Eye (tissue), 1 donor: ENCODE data around the gene RPL9.
"Not testable (repeated sequence)": the region's sequence is repeated elsewhere in the genome, so short reads cannot be mapped to it uniquely, and the experiment has no call there.

ENCODE experiments used
- DNase-seq: peaks from one replicate; pipeline ENCODE4 v3.0.0-alpha.2; 2015

Gene RPL9

DNA sequence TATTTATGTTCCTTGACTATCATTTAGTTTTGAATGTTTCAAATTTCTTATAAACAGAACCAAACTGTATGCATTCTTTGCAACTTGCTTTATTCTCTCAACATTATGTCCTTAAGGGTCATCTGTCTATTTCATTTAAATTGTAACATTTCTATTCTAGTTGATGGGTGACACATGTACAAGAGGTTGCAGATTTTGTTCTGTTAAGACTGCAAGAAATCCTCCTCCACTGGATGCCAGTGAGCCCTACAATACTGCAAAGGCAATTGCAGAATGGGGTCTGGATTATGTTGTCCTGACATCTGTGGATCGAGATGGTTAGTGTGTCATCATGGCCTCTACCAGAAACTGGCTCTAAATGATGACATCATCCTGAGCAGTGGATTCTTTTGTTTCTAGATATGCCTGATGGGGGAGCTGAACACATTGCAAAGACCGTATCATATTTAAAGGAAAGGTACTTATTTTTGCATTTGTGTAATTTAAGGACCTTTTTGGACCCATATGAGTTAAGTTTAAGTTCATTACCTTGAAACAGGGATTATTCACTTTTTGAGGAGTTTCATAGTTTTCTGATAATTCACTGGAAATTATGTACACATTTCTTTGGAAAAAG, 6.3 kb upstream of the RPL9 start:
- no peak for DNase-seq

DNA sequence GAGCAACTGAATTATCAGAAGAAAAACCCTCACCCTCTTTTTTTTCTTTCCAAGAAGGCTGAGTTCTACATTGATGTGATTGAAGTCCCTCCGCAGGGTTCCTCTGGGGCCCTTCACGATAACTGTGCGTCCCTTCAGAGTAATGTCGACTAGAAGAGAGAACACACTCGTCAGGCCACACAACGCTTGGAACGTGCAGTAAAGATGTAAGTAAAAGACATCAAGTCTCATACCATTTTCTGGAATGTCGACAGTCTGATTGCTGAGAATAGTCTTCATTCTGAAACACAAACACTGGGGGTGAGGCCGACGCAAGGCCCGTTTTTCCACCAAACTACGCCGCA, 589 bp downstream of the RPL9 start:
- not testable (repeated sequence) for DNase-seq

DNA sequence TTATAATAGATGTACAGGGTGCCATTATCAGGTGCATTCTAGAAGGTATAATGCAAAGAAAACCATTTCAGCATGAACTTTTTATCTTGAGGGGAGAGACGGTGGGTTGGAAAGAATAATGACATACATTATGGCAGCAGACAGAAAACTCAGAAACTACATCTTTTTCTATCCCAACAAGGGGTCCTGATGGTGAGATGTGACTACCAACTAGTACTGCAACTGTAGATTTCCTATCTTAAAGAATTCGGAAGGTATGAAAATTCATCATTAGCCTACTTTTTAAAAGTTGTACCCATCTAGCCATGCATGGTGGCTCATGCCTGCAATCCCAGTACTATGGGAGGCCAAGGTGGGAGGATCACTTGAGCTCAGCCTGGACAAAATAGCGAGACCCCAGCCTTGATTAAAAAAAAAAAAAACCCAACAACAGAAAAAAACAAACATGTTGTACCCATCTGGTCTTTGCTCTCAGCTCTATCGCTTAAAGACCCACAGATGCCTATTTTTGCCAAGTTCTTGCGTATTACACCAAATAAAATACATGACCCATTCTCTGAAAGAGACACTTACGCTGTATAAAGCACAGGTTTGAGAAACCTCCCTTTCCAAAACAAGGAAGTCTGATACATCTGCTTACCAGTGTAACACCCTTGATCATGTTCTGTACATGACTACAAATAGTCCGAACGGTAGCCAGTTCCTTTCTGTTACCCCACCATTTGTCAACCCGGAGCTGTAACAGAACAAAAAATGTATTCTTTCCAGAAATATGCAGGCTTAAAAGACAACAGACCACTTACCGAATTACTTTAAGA, 1.6 kb downstream of the RPL9 start:
- DNase-seq, result no peak

DNA sequence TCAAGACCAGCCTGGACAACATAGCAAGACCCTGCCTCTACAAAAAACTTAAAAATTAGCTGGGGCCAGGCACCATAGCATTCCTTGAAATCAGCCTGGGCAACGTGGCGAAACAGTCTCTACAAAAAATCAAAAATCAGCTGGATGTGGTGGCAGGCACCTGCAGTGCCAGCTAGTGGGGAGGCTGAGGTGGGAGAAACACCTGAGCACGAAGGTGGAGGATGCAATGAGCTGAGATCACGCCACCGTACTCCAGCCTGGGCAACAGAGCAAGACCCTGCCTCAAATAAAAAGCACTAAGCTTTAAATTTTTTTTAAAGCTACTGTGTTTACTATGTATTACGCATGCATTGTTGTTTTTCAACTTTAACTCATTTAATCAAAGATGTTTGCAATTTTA, 3.2 kb downstream of the RPL9 start:
- DNase-seq, result no peak

DNA sequence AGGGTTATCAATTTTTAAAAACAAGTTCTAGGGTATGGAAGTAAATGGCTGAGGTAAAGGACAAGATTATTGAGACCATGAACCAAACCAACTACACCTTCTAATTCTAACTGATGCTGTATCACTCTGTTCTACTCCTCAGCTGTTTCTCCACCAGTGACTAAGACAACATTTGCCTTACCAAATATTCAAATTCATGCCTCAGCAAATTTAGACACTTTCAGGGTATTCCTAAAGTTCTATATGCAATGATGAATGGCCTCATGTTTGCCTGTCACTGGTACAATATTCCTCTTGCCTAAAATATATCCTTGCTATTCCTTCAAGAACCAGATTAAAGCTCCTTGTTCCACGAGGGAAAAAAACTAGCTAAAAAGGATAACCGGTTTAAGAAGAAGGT, 5.0 kb downstream of the RPL9 start:
- no peak for DNase-seq

DNA sequence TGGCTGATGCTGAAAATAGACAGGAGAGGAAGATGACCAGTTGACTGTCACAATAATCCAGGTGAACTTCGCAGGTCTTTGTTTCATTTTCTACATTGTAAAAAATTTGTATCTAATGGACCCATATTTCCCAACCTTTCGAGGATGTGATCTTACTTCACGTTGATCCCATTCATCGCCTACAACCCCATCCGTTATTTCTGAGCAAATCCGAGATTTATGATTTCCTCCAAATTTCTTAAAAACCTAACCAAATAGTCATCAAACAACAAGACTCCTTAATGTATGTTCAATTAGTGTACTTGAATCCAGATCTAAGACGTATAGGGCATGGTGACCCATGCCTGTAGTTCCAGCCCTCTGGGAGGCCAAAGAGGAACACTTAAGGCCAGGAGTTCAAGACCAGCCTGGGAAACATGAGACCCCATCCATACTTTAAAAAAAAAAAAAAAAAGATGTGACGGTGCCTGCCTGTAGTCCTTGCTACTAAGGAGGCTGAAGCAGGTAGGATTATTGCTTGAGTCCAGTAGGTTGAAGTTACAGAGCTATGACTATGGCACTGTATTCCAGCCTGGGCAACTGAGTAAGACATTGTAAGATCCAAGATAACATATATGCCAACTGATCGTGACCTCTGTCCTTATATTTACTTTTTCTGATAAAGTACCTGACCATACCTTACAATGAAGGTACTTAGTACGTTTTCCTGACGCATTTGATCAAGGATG, 5.7 kb downstream of the RPL9 start:
- no peak for DNase-seq

DNA sequence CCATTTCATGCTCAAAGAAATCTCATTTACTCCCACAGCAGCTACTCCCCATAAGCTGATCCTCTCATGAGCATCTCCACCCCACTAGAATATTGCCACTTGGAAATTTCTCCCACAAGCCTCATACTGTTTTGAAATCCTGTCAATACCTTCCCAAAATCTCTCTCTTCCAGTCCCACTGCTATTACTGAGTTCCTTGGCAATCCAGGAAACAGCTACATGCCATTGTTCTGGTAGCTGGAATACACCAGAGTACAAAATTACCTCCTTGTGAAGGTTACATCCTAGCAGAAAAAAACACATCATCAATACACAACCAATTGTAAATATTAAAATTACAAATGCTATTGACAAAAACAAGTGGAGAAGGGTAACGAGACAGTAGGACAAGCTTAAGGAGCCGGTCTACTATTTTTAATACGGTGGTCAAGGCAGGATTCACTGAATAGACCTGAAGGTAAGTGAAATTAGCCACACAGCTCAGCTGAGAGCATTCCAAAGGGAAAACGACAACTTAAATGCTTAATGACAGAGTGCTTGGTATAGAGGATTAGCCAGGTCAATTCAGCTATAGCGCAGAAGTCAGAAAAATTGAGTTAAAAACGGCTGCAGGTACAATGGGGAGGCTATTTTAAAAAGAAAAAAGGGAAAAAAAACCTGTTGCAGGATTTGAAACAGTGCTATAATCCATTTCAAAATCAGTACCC, 6.4 kb downstream of the RPL9 start:
- DNase-seq, result no peak

DNA sequence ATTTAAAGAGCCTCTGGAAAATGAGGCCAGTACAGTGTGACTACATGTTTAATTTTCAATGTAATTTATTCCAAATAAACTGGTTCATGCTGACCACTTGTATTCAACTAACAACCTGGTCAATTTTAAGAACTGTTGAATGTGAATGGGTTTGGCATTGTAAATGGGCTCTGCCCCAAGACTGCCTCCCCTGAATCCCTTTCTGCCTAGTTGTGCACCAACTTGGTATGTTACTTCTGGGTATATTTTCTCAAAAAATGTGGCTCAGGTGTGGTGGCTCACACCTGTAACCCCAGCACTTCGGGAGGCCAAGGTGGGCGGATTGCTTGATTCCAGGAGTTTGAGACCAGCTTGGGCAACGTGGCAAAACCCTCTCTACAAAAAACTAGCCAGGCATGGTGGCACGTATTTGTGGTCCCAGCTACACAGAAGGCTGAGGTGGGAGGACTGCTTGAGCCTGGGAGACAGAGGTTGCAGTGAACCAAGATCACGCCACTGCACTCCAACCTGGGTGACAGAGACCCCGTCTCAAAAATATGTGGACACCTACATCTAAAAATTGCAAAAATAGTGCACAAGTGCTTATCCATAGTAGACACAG, 7.2 kb downstream of the RPL9 start:
- no peak for DNase-seq

DNA sequence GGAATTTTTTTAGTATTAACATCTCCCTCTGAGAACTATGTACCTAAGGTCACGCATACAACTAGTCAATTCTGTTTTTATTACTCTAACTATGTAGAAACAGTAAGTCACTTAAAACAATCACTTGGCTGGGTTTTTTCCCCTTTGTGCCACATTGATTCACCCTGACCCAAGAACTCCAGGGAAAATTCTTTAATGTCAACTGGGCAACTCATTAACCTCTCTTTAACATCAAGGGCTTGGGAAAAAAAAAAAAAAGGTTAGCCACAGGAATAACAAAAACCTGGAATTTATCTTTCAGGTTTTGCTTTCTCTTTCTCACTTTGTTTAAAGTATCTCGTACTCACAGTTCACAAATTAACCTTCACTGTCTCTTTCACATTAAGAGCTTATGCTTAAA, 8.1 kb downstream of the RPL9 start:
- DNase-seq, result no peak

DNA sequence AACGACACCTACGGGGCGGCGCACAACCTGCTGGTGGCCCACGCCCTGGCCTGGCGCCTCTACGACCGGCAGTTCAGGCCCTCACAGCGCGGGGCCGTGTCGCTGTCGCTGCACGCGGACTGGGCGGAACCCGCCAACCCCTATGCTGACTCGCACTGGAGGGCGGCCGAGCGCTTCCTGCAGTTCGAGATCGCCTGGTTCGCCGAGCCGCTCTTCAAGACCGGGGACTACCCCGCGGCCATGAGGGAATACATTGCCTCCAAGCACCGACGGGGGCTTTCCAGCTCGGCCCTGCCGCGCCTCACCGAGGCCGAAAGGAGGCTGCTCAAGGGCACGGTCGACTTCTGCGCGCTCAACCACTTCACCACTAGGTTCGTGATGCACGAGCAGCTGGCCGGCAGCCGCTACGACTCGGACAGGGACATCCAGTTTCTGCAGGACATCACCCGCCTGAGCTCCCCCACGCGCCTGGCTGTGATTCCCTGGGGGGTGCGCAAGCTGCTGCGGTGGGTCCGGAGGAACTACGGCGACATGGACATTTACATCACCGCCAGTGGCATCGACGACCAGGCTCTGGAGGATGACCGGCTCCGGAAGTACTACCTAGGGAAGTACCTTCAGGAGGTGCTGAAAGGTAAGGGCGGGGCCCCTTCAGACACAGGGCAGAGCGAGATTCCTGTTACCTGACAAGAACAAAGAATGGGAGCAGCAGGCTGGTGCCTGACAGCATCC, 11.7 kb downstream of the RPL9 start:
- peak; percentile 81 for DNase-seq

DNA sequence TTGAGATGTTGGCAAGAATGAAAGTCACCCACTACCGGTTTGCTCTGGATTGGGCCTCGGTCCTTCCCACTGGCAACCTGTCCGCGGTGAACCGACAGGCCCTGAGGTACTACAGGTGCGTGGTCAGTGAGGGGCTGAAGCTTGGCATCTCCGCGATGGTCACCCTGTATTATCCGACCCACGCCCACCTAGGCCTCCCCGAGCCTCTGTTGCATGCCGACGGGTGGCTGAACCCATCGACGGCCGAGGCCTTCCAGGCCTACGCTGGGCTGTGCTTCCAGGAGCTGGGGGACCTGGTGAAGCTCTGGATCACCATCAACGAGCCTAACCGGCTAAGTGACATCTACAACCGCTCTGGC, 12.3 kb downstream of the RPL9 start:
- DNase-seq, result no peak

DNA sequence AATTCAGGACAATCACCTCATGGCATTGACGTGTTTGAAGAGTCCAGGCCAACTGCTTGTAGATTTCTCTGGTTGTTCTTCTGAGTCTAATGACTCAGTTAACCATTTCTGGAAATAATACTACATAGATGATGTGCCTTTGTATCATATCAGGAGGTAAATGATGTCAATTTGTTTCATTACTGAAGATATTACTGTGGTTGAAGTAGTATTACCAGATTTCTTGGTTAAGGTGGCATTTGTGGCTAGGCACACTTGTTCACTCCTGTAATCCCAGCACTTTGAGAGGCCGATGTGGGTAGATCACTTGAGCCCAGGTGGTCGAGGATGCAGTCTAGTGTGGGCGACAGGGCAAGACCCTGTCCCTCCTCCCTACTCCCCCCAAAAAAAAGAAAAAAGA, 15.7 kb downstream of the RPL9 start:
- no peak for DNase-seq

DNA sequence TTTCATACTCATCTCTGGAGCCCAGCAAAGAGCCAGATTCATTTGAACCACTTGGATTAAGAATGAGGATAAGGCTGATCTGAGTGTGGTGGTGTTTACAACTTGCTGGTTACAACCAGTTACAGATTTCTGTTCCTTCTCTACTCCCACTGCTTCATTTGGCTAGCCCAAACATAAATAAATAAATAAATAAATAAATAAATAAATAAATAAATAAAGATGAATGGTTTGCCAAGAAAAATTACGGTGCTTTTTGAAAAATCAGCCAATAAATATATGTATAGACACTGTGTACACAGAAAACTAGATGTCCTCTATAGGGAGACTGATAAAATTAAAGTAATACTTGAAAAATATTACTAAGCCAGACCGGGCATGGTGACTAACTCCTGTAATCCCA, 17.1 kb downstream of the RPL9 start:
- no peak for DNase-seq

DNA sequence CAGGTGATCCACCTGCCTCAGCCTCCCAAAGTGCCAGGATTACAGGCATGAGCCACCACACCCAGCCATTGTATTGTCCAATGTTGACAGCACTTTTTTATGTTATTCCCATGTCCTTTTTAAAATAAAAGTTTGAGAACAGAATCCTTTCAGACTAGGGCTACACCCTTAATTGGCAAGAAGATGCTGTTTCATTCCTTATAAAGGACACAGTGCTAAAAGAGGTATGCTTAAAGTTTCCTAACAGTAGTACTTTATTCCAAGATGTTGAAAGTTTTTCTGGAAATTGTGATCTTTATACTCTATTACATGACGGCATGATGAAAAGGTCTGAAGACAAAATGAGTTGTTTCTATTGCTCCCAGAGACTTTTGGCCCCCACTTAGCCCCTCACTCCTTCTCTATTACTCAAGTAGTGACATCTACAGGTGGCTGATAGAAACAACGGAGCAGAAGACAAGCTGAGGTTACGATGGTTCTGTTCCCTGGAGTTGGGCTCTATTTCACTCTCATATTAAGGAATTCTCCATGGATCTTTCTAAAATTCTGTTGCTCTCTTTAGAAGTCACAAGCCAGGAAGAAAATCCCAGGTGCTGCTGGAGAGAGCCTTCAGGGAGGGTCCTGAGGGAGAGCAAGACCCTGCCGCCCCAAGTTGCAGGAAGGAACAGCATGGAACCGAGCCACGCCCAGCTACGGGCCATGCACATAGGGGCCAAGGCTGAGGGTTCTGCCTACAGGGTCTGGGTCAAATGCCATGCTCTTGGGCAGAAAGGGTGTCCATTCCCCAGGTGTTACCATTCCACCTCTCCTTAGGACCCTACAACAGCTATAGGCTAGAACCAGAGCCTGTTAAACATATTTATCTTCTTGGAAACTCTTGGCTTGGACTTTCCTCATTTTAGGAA, 22.8 kb downstream of the RPL9 start:
- DNase-seq, result no peak

DNA sequence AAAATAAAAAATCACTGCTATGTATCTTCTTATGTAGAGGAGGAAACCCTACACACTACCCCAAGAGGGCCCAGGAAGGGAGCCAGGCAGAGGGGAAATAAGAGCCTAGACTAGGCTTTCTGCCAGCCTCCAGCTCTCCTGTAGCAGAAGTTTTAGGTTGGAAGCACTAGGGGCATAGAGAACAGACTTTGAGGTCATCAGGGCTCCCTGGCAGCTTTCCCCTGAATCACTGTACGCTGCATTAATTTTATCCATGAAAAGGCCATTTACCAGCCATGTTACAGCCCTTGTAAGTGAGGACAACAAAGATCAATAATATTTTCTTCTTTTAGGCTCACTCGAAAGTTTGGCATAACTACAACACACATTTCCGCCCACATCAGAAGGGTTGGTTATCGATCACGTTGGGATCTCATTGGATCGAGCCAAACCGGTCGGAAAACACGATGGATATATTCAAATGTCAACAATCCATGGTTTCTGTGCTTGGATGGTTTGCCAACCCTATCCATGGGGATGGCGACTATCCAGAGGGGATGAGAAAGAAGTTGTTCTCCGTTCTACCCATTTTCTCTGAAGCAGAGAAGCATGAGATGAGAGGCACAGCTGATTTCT, 24.7 kb downstream of the RPL9 start:
- DNase-seq, result no peak

DNA sequence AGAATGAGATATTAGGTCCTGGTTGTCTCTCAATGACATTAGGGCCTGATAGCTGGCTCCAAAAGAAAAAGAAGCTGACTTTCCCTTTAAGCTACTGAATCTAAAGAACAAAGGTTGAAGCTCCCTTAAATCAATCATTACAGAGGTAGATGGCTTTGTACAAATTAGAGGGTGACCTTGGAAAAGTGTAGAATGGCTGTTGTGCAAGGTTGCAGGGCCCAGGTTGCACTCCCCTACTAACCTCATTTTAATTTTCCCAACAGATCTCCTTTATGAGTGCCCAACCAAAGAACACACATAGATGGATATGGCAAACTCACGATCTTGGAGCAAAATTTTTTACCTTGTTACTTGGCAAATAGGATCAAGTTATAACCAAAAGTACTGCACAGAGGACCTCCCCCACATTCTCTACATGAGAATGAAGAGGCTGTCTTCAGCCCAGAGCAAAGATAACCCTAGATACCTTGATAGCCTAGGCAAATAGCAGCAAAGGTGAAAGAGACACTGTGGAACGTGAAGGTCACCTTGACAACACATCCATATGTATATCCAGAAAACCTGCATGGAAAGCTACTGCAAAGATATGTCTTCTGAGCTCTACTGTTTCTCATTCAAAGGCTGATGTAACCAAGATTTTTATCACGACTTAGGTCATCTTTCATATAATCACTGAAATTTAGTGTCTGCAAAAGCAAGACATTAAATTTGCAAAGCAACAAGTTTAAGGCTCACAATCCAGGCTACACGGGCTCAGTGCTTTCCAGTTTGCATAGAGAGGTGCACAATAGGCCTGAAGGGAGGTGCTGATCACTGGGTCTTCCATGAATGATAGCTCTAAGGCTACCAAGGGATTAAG, 29.0 kb downstream of the RPL9 start:
- DNase-seq, result no peak

DNA sequence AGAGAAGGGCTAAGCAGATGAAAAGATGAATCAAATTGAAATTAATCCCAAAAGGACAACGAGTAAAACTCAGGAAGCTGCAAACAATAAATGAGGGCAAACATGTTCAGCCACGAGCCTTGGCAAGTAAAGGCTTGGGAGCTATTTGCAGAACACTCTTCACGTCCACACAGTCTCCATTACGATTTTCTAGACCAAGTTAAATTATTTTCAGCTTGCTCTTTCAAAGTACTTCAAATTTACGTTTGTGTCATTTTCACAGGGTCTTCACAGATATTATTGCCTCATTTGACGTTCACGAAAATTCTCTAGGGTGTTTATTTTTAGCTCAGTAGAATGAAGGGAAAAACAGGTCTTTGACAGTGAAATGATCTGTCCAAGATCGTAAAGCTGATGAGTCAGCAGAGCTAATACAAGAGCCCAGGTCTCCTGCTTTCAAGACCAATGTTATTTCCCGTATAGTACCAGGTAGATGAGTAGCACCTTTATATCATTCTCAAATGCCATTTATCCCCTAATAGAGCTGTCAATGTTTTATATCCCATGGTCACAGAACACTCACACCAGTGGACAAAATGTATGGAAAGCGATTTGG, 31.1 kb downstream of the RPL9 start:
- DNase-seq, result no peak

DNA sequence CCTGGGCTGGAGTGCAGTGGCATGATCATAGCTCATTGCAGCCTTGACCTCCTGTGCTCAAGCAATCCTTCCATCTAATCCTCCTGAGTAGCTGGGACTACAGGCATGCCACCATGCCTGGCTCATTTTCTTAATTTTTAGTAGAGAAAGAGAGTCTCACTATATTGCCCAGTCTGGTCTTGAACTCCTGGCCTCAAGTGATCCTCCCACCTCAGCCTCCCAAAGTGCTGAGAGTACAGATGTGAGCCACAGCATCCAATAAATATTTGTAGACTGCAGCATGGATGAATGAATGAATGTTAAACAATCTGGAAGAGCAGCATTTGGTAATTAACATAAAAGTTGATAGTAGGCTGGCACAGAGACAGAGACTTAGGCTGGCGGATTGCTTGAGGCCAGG, 32.0 kb downstream of the RPL9 start:
- no peak for DNase-seq

DNA sequence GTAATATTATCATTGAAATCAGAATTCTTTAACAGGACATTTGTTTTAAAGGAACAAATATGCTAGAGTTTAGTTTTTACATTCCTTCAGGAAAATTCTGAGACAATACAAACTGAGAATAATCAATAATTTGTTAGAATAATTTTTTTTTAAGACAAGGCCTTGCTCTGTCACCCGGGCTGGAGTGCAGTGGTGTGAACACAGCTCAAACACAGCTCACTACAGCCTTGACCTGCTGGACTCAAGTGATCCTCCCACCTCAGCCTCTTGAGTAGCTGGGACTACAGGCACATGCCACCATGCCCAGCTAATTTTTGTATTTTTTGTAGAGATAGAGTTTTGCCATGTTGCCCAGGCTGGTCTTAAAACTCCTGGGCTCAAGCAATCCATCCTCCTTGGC, 33.4 kb downstream of the RPL9 start:
- DNase-seq, result not testable (repeated sequence)

DNA sequence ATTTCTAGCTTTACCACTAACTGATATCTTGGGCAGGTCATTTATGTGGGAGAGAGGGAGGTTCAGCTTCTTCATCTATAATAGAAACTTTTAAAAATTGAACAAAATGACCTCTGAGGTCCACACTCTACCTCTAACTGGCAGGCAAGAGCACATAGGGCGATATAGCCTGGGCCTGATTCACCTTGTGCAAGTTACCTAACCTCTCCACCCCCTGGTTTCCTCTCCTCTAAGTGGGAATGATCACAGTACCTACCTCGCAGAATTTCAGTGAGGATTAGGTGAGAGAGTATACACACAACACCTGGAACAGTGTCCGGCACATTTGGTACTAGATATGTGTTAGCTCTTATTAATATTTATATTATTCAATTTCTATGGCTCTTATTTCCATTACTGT, 36.5 kb downstream of the RPL9 start:
- no peak for DNase-seq
